DND-41 (cell line): ENCODE measurements around the gene ERF.
A peak's percentile ranks its signal among the peaks of the same experiment; 100 is the strongest.

ENCODE experiments used
- ATAC-seq: fragments of 200-7000 bp; cut with Tn5 transposase; 3 replicates; pipeline ENCODE4 v1.9.1; 2021; ENCODE audit warnings: low read depth; ENCODE audit not compliant: insufficient read depth
- DNase-seq: peaks from one replicate; pipeline ENCODE4 v3.0.0-alpha.2; 2020
- H2AFZ ChIP-seq: 2 replicates; pipeline ENCODE4 v1.6.0; 2012; ENCODE audit warnings: low read depth, low read length
- H3K27ac ChIP-seq: 2 replicates; pipeline ENCODE4 v1.5.1; 2012; ENCODE audit warnings: low read length, inconsistent platforms
- H3K27me3 ChIP-seq: fragments of 200-600 bp; sonication (generic); 2 replicates; pipeline ENCODE4 v1.6.0; 2012; ENCODE audit warnings: low read length, mild to moderate bottlenecking, inconsistent platforms; ENCODE audit not compliant: insufficient read depth, poor library complexity
- H3K36me3 ChIP-seq: 2 replicates; pipeline ENCODE4 v1.5.1; 2012; ENCODE audit warnings: low read length, inconsistent platforms; ENCODE audit not compliant: insufficient read depth
- H3K4me1 ChIP-seq: 2 replicates; pipeline ENCODE4 v1.5.1; 2012; ENCODE audit warnings: mild to moderate bottlenecking, low read length; ENCODE audit not compliant: insufficient read depth
- H3K4me2 ChIP-seq: 2 replicates; pipeline ENCODE4 v1.6.0; 2012; ENCODE audit warnings: mild to moderate bottlenecking, moderate library complexity, low read length, inconsistent platforms; ENCODE audit not compliant: insufficient read depth
- H3K4me3 ChIP-seq, 2 experiments: fragments of 200-600 bp in 1 of 2; shearing (Covaris generic) in 1 of 2; 2 replicates each; pipeline ENCODE4 v1.5.1; 2012 to 2016; ENCODE audit warnings: inconsistent platforms in 2 of 2, low read length in 2 of 2, mild to moderate bottlenecking in 2 of 2, low read depth in 1 of 2, moderate library complexity in 1 of 2
- H3K79me2 ChIP-seq: 2 replicates; pipeline ENCODE4 v1.6.0; 2012; ENCODE audit warnings: low read length, inconsistent platforms; ENCODE audit not compliant: insufficient read depth
- H3K9ac ChIP-seq: 2 replicates; pipeline ENCODE4 v1.6.0; 2012; ENCODE audit warnings: low read depth, mild to moderate bottlenecking, inconsistent platforms, low read length, moderate library complexity
- H3K9me3 ChIP-seq: 2 replicates; pipeline ENCODE4 v1.5.1; 2012; ENCODE audit warnings: low read length, moderate library complexity, mild to moderate bottlenecking, inconsistent platforms; ENCODE audit not compliant: insufficient read depth, severe bottlenecking
- H4K20me1 ChIP-seq: 2 replicates; pipeline ENCODE4 v1.6.0; 2012; ENCODE audit warnings: low read length; ENCODE audit not compliant: insufficient read depth
- EZH2 ChIP-seq: IDR thresholded peaks from 3 replicates; pipeline ENCODE4 v1.6.1; 2012; ENCODE audit warnings: borderline replicate concordance, low read depth, mild to moderate bottlenecking, moderate library complexity, low read length, inconsistent platforms; ENCODE audit not compliant: severe bottlenecking
- TF ChIP-seq, protein P1 (sequence below): IDR thresholded peaks from 2 replicates; pipeline ENCODE4 v1.5.1; 2012; ENCODE audit warnings: borderline replicate concordance, low read length, moderate library complexity, mild to moderate bottlenecking; ENCODE audit not compliant: poor library complexity, severe bottlenecking; ENCODE audit errors: extremely low read depth

The ERF gene

DNA sequence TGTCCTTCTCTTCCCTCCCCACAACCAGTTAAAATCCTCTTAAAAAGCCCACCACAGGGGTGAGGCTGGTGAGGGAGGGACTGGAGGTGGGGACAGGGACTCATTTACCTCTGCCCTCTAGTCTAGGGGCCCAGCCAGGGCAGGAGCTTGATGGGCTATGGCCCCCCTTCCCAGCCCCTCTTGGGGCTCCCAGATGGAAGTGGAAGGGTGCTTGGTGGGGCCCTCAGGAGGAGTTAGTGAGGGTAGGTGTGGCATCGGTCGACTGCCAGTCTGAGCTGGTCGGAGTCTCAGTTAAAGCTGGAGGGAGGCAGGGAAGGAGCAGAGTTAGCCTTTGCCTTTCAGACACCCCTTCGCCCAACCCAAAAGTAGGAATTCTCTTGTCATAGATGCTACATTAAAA lies 24.4 kb downstream of the ERF start:
- peaks cover 96% of the 10 kb centered on the region for H3K36me3 ChIP-seq
- H3K9ac ChIP-seq = no peak overlapping the region
- H3K27me3 ChIP-seq = no peaks in the 10 kb centered on the region
- no peak overlapping the region for H3K4me2 ChIP-seq
- H2AFZ ChIP-seq = no peak overlapping the region
- no peak for ATAC-seq
- H4K20me1 ChIP-seq = peaks cover 71% of the 10 kb centered on the region
- no peaks in the 10 kb centered on the region for H3K9me3 ChIP-seq
- no peak overlapping the region for H3K4me3 ChIP-seq
- H3K79me2 ChIP-seq = peaks cover 33% of the 10 kb centered on the region
- H3K27ac ChIP-seq = no peak overlapping the region
- DNase-seq = no peak
- H3K4me1 ChIP-seq = no peaks in the 10 kb centered on the region
- TF ChIP-seq EZH2 = no peak
- TF ChIP-seq, protein P1, sequence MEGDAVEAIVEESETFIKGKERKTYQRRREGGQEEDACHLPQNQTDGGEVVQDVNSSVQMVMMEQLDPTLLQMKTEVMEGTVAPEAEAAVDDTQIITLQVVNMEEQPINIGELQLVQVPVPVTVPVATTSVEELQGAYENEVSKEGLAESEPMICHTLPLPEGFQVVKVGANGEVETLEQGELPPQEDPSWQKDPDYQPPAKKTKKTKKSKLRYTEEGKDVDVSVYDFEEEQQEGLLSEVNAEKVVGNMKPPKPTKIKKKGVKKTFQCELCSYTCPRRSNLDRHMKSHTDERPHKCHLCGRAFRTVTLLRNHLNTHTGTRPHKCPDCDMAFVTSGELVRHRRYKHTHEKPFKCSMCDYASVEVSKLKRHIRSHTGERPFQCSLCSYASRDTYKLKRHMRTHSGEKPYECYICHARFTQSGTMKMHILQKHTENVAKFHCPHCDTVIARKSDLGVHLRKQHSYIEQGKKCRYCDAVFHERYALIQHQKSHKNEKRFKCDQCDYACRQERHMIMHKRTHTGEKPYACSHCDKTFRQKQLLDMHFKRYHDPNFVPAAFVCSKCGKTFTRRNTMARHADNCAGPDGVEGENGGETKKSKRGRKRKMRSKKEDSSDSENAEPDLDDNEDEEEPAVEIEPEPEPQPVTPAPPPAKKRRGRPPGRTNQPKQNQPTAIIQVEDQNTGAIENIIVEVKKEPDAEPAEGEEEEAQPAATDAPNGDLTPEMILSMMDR = no peak

DNA sequence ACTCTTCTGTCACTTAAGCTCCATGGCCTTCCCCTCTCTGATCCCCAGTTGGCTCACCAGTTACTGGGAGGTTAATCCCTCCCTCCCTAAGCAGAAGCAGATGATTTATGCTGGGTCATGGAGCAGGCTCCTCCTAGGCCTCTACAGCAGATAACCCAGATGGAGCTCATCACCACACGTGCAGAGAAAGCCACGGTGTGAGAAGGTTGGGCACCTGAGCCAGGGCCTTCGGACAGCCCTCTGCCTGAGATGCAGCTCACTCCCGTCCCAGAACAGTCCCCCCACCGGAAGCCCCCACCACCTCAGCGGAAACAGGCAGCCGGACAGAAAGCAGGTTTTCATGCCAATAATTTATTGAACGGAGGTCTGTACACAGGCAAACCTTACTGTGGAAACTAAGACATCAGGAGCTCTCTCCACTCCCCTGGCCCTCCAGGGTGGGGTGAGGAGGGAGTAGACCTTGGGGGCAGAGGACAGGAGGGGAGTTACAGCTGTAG lies 25.0 kb downstream of the ERF start:
- Histone ChIP-seq H3K79me2 (peaks cover 31% of the 10 kb centered on the region), H3K4me1 (no peaks in the 10 kb centered on the region), H3K4me2 (no peak overlapping the region), H3K9me3 (no peaks in the 10 kb centered on the region), H3K4me3 (no peak overlapping the region), H3K27ac (peak overlapping the region; percentile 33; the same call in 1 of the 2 replicates), H3K27me3 (no peaks in the 10 kb centered on the region), H3K36me3 (peaks cover 96% of the 10 kb centered on the region), H4K20me1 (peaks cover 70% of the 10 kb centered on the region), H2AFZ (no peak overlapping the region), H3K9ac (no peak overlapping the region)
- no peak for DNase-seq
- no peak for ATAC-seq
- no peak for TF ChIP-seq EZH2

DNA sequence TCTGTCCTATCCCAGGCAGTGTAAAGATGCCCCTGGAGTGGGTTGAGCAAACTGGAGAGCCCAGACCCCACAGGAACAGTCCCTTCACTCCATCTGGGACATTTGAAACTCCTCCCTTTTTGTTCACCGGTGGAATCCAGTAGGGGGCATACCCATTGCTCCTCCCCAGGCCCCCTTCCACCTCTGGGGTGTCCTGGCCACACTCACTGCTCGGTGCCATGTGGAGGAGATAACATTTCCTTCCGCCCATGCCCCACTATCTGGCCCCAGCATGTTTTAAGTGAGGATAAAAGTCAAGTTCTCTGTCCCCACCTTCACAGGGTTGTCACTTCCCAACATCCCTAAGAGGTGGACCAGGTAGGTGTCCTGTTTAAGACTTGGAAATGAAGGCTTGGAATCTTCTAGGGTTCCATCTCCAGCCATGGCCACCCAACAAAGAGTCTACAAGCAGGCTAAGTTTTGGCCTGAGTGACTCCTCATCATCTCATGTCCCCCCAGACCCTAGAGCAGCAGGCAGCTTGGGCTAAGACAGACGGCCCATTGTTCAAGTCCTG lies 25.6 kb downstream of the ERF start:
- Histone ChIP-seq H3K4me1 (no peaks in the 10 kb centered on the region), H3K79me2 (peaks cover 32% of the 10 kb centered on the region), H3K36me3 (peaks cover 96% of the 10 kb centered on the region), H2AFZ (no peak overlapping the region), H3K9me3 (no peaks in the 10 kb centered on the region), H3K4me3 (no peak overlapping the region), H3K27me3 (no peaks in the 10 kb centered on the region), H3K4me2 (no peak overlapping the region), H3K27ac (peak overlapping the region; percentile 33; the same call in 1 of the 2 replicates), H4K20me1 (peaks cover 73% of the 10 kb centered on the region), H3K9ac (no peak overlapping the region)
- DNase-seq = no peak
- no peak for TF ChIP-seq EZH2
- TF ChIP-seq, protein P1 = peak; percentile 23
- peak; percentile 36; the same call in 1 of the 3 replicates for ATAC-seq

DNA sequence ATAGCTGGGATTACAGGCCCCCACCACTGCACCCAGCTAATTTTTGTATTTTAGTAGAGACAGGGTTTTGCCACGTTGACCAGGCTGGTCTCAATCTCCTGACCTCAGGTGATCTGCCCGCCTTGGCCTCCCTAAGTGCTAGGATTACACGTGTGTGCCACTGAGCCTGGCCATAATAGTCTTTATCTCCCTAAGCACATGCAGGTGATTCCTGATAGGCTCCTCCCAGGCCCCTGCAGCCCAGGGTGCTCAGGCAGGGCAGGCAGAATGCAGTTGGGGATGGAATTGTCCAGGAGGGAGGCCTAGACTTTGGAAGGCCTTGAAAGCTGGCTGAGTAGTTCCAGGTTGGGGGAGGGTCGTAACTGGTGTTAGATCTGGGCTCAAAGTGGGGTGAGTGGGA lies 26.3 kb downstream of the ERF start:
- ATAC-seq = no peak
- Histone ChIP-seq H4K20me1 (peaks cover 68% of the 10 kb centered on the region), H3K9me3 (no peaks in the 10 kb centered on the region), H2AFZ (no peak overlapping the region), H3K27me3 (no peaks in the 10 kb centered on the region), H3K36me3 (peaks cover 93% of the 10 kb centered on the region), H3K4me2 (no peak overlapping the region), H3K27ac (no peak overlapping the region), H3K79me2 (peaks cover 33% of the 10 kb centered on the region), H3K9ac (no peak overlapping the region), H3K4me1 (no peaks in the 10 kb centered on the region), H3K4me3 (no peak overlapping the region)
- TF ChIP-seq EZH2 = no peak
- TF ChIP-seq, protein P1 = no peak
- DNase-seq = no peak
